Anterior cingulate cortex (tissue), 58 donors: ENCODE data around the gene SYNPO2.

ENCODE experiments used
- DNase-seq, 58 donors: peaks; one replicate each; lab custom pipeline; 2025; lab: John Stamatoyannopoulos, UW

Gene SYNPO2, protein sequence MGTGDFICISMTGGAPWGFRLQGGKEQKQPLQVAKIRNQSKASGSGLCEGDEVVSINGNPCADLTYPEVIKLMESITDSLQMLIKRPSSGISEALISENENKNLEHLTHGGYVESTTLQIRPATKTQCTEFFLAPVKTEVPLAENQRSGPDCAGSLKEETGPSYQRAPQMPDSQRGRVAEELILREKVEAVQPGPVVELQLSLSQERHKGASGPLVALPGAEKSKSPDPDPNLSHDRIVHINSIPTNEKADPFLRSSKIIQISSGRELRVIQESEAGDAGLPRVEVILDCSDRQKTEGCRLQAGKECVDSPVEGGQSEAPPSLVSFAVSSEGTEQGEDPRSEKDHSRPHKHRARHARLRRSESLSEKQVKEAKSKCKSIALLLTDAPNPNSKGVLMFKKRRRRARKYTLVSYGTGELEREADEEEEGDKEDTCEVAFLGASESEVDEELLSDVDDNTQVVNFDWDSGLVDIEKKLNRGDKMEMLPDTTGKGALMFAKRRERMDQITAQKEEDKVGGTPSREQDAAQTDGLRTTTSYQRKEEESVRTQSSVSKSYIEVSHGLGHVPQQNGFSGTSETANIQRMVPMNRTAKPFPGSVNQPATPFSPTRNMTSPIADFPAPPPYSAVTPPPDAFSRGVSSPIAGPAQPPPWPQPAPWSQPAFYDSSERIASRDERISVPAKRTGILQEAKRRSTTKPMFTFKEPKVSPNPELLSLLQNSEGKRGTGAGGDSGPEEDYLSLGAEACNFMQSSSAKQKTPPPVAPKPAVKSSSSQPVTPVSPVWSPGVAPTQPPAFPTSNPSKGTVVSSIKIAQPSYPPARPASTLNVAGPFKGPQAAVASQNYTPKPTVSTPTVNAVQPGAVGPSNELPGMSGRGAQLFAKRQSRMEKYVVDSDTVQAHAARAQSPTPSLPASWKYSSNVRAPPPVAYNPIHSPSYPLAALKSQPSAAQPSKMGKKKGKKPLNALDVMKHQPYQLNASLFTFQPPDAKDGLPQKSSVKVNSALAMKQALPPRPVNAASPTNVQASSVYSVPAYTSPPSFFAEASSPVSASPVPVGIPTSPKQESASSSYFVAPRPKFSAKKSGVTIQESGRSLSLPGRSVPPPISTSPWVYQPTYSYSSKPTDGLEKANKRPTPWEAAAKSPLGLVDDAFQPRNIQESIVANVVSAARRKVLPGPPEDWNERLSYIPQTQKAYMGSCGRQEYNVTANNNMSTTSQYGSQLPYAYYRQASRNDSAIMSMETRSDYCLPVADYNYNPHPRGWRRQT

DNA sequence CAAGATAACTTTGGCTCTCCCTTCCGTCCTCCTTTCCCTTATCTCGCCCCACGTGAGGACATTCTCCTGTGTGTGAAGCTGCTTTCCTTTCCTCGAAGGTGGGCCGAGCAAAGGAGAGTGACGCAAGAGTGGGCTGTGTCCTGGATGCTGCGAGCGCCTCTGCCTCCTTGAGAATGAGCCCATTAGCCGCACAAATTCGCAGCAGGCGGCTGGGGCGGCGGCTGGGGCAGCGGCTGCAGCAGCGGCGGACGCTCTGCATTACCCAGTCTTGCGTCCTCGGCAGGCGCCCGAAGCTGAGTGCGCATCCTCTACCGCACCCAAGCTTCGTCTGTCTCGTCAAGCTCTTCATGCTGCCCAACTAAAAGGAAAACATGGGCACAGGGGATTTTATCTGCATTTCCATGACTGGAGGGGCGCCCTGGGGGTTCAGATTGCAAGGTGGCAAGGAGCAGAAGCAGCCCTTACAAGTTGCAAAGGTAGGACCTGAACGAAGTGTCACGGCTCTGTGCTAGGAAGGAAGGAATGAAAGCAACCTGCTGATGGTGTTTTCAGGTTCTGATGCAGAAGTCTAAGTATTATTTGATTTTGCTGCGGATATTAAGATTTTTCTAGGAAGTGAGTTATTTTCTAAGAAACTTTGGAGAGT is at the start of gene SYNPO2:
SYNPO2 (plus strand) TSS at position 189 of the 646 bp plus-strand sequence; CDS start at position 372, 183 bp downstream.
- peak in 50 of 58 donors; percentile 7 to 80 (median 42) for DNase-seq

DNA sequence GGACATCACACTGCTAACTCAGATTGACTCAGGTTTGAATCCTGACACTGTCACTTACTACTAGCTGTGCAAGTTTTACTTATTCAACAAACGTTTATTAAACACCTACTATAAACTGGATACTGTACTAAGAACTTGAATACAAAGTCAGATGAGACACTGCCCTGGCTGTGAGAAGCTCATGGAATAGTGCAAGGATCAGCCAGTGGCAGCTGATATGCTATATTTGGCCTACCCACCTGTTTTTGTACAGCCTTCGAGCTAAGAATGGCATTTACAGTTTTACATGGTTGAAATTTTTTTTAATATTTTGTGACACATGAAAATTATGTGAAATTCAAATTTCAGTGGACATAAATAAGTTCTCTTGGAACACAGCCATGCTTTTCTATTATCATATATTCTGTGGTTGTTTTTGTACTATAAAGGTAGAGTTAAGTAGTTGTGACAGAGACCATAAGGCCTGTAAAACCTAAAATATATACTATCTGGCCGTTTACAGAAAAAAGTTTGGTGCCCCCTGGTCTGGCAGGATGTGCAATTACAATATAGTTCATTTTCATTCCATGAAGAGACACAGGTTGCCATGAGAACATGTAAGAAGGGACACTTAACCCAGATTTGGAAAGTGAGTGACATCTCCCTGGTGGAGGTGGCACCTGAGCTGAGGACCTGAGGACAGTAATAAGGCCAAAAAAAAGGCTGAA is 49.3 kb upstream of the SYNPO2 start:
- DNase-seq, result no peak

DNA sequence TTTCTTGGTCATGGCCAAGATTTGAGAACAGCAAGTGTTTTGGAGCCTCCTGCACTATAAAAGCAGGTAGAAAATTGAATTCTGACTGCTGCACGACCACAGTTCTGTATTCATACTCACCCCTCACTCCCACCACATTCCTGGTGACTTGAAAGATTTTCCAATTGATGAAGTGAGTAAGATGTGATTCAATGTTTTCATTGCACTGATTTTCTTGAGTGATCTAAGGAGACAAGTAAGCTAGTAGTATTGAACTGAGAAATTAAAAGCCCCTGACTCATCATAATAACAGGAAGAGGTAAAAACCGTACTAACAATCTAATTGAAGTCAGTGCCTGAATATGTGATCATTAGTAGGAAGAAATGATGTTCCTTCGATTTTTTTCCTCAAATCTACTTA is 46.6 kb upstream of the SYNPO2 start:
- DNase-seq, result no peak

DNA sequence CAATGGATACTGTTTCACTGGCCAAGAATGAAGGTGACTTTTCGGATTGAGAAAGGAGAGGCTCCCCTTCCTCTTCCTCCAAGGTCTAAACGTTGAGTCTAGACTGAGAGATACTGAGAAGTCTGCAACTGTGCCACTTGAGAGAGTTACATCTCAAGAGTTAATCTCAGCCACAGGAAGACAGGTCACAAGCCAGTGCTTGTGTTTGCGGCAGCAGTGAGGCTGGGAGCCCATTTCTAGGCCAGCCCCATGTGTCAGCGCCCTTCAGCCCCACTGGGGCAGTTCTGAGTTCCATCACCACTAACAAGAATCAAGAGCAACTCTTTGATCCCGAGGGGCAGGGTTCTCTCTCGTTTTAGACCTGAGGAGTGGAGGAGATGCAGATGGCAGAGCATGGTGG is 45.4 kb upstream of the SYNPO2 start:
- no peak for DNase-seq

DNA sequence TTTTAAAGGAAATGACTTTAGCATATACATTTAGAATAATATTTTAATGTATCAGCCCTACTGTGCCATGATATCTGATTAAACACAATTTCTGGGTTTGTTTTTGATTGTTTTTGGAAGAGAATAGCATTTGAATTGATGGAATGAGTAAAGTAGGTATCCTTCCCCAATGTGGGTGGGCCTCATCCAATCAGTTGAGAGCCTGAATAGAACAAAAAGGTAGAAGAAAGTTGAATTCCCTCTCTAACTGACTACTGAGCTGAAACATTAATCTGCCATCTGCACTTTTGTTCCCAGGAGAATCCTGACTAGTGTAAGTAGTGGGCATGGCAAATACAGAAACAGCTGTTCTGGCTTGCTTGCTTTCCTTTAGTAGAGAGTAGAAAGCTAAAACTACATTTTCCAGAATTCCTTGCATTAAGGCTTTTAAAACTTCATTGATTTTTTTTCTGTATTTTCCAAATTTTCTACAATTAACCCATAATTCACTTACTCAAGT is 43.1 kb upstream of the SYNPO2 start:
- DNase-seq, result no peak

DNA sequence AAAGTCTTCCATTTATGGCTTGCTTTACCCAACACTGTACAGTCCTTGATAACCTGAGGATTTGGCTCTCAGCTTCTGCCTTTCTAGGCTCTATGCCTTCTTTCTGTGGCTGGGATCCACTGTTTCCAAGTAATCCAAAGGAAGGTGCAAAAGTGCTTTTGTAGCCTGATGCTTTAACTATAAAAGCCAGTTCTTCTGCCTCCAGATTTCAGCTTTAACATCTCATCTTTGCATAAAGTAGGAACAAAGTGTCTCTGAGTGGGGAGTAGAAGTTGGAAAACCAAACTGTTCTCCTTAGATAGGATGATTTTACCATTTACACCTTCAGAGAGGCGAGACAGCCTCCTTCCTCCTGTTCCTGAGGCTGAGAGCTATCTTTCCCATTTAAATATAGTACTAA is 41.7 kb upstream of the SYNPO2 start:
- peak in 5 of 58 donors; percentile 2 to 70 (median 6) for DNase-seq

DNA sequence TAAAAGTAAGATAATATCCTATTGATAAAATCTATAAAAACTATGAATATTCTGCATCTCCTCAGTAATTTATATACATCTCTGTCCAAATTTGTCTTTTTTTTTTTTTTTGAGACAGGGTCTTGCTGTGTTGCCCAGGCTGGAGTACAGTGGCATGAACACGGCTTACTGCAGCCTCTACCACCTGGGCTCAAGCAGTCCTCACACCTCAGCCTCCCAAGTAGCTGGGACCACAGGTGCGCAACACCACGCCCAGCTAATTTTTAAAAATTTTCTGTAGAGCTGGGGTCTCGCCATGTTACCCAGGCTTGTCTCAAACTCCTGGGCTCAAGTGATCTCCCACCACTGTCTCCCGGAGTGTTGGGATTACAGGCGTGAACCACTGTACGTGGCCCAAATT is 40.4 kb upstream of the SYNPO2 start:
- no peak for DNase-seq

DNA sequence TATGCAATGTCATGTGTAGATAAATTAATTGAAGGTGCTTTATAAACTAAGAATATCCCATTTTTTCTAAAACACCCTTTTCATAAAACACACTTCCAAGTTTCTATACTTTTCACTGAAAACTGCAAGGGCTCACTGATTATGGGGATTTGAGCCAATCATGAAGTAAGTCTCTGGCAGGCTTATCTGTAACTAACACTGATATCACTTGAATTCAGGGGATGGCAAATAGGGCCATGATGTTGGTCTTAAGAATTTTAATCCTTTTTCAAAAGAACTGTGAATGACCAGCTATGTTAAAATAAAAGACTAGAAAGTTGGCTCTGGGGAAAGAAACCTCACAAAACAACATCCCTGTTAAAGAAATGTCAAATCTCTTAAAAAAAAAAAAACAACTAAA is 39.8 kb upstream of the SYNPO2 start:
- no peak for DNase-seq

DNA sequence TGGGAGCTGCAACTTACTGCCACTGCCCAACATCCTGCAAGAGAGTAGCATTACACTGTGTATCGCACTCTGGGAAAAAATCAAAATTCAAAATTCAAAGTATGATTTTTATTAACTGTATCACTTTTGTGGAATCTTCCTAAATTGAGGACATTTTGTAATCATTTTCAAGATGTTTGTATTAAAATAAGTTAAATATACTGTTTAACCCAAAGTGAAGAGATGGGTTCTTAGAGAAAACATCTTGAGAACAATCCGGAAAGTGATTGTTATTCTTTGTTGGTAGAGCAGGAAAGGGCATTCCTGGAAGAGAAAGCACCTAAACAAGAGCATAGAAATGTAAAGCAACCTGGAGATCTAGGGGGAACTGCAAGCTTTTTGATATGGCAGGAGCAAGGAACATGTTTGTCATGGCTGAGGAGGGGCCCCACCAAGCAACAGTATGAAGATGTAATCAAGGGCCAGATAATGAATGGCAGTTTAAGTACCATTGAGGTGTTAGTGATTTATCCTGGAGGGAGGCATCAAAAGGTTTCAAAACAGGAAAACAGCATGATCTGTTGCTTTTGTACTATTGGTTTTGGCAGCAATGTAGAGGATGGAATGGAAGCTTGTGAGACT is 38.7 kb upstream of the SYNPO2 start:
- no peak for DNase-seq

DNA sequence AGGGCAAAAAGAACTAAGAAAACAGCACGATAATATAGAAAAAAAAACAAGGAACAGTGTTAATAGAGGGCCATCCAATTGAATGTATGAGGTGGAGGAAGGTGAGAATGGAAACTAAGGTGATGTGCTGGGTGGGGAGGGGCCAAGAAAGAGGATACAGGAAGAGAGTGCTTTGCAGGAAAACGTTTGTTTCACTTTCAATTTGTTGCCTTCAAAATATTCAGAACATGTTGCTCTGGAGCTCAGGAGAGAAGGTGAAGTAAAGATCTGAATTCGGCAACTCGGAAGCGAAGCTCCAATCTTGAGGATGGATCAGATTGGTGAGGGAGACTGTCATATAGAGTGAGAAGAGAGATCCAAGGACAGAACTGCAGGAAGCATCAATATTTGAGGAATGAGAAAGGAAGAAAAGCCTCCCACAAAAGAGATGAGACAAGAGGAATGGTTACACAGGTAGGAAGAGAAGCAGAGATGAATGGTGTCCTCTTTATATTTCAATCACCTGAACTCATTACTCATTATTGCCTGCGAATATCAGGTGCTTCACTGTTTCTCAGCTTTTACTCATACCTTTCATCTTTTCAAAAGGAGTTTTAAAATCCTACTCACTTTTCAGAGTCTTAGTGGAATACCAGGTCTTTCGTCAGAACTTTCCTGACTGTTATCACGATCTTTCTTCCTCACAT is 38.0 kb upstream of the SYNPO2 start:
- DNase-seq, result no peak

DNA sequence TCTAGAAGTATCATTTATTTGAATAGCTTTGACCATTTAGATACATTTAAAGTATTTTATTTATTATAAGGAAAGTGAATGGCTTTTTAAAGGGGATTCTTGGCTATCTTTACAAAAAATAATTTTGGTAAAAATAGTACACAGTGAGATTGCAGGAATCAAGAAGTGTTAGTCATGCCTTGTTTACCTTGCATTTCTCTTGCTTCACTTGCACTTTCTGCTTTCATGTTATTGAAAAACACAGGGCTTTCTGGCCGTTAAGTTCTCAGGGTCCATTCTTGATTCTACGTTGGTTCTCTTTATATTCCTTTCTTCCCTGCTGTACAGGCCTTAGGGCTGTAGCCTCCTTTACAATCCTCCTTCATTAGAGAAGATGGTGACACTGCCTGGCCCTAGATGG is 30.9 kb upstream of the SYNPO2 start:
- no peak for DNase-seq

DNA sequence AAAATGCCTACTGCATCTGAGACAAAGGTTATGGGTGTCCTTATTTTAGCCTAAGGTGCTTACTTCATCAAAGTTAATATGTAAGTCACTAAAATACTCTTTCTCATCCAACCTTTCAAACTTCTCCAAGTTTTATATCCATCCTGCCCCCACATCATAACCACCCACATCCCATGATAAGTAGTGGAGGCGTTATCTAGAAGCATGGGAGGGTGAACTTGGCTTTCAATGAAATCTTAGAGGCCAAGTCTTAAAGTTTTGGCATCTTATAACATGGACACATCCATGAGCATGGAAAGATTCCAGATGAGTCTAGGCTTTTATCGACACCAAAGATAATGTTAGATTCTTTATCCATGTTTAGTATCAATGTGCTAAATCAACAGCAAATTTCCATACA is 29.9 kb upstream of the SYNPO2 start:
- no peak for DNase-seq

DNA sequence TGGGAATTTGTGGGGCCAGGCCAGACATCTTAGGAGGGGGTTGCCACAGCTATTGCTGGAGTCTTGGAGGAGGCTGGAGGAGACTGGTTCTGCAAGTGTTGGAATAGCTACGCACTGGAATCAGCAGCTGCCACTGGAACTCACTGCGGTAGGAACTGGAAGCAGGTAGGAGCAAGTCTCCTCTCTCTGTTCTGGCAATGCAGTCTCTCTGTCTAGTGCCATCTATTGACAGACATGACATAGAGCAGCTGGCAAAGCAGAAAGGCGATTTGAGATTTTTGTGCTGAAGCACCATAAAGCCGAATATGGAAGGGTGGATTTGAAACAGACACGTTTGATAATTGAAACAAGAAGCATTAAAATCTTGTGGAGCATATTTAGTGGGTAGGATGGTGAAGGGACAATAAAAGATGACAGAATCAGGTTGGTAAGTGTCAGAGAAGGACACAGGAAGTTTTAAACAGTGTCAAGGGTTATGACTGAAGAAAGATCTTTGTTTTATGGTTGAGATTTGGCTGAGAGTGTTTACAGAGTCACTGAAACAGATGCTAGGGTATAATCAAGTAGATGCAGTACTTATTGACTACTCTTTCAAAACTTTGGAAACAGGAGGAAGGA is 23.5 kb upstream of the SYNPO2 start:
- DNase-seq, result peak in 7 of 58 donors; percentile 1 to 15 (median 7)

DNA sequence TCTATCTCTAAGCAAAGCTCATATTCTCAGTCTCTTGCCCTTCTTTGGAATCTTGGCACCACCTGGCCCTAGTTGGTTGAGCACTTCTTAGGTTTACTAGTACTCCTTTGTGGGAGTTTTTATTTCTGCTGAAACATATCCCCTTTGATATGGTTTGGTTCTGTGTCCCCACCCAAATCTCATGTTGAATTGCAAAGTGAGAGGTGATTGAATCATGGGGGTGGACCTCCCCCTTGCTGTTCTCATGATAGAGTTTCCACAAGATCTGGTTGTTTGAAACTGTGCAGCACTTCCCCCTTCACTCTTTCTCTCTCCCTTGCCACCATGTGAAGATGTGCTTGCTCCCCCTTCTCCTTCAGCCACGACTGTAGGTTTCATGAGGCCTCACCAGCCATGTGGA is 22.2 kb upstream of the SYNPO2 start:
- no peak for DNase-seq

DNA sequence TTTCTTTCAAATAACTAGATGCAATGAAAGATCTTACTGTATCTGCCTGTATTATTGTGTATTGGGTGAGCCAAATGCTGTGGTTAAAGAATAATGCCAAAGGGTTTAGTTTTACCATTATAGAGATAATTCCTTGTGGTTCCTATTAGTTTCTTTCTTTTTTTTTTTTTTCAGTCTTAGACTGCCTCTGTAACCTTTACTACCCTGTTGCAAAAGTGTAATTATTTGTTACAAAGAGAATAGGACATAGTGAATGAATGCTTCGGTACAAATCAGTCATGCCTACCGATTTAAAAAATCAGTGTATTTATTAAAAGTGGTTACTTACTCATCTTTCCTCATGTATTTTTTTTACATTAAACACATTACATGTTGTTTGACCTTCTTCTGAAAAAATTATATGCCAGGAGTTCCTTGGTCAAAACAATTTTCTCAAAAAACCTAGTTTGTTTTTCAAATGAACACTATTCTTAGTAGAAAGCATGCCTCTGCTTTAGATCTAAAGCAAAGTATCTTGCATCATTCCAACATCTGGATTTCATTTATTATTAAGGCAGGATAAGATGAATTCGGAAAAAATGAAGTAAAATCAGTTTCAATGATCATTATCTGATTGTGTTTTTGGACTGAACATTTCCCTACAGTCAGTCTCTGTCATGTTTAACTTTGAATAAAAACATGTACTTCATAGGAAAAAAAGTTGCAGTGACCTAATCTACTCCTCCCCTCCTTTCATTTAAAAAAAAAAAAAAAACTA is 21.2 kb upstream of the SYNPO2 start:
- no peak for DNase-seq

DNA sequence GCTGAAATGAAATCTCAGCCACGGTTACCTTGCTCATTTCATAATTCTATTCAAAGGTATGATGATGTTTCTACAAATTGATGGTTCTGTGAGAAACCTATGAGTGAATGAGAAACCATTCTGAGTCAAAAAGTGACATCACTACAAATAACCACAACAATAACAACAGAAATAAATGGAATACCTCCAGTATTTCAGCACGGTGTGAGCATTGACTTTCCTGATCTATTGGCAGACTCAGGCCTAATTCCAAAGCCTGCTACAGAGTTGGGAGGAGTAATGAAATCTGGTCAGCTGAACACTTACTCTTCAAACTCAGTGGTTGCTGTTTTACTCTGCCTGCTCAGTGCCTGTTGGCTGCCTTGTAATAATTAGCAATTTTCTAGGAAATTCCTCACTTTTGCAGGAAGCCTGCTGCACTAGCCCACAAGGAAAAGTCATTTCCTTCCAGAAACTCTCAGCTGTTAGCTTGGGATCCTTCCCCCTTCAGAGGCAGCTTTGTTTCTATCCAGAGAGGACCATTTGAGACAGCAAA is 18.8 kb upstream of the SYNPO2 start:
- DNase-seq, result no peak

DNA sequence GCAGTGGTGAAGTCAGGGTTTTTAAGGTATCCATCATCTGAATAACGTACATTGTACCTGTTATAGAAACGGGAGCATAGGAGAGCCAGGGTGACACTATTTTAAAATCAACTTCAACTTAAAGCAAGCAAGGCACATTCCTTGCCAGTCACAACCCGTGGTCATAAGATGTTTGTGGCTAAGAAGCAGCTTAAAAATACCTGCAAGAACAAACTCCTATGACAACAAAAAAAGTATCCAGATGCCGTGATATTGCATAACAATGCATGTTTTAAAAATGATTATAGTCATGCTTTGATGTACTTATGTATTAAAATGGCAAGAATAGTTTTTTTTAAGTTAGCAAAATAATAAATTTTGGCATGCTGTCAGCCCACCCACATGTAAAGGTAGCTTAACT is 16.5 kb upstream of the SYNPO2 start:
- DNase-seq, result no peak
